KMS-11 (cell line): Measurements from ENCODE around the gene DOK4.

Experiments
- H2AFZ ChIP-seq: fragments of 200-600 bp; sonication (generic); 2 replicates; pipeline ENCODE4 v1.6.1; 2016; ENCODE audit warnings: antibody characterized with exemption, mixed run types, low read depth
- H3K27ac ChIP-seq: fragments of 200-600 bp; sonication (generic); 2 replicates; pipeline ENCODE4 v1.6.1; 2016; ENCODE audit warnings: mild to moderate bottlenecking, mixed run types
- H3K27me3 ChIP-seq: fragments of 200-600 bp; sonication (generic); 2 replicates; pipeline ENCODE4 v1.6.1; 2017; ENCODE audit warnings: mild to moderate bottlenecking, low read depth, mixed run types, moderate library complexity; ENCODE audit not compliant: insufficient read depth
- H3K36me3 ChIP-seq: fragments of 200-600 bp; sonication (generic); 2 replicates; pipeline ENCODE4 v1.6.1; 2017; ENCODE audit warnings: mild to moderate bottlenecking, mixed run types; ENCODE audit not compliant: insufficient read depth
- H3K4me1 ChIP-seq: fragments of 200-600 bp; sonication (generic); 2 replicates; pipeline ENCODE4 v1.6.1; 2016; ENCODE audit warnings: mild to moderate bottlenecking, low read depth, mixed run types; ENCODE audit not compliant: poor library complexity, severe bottlenecking
- H3K4me2 ChIP-seq: fragments of 200-600 bp; sonication (generic); 2 replicates; pipeline ENCODE4 v1.7.0; 2016; ENCODE audit warnings: mild to moderate bottlenecking, mixed run types
- H3K4me3 ChIP-seq: fragments of 200-600 bp; sonication (generic); IDR thresholded peaks from 2 replicates; pipeline ENCODE4 v1.6.1; 2017; ENCODE audit warnings: low read depth, low read length, mixed read lengths; ENCODE audit not compliant: insufficient read depth
- H3K79me2 ChIP-seq: fragments of 200-600 bp; sonication (generic); 2 replicates; pipeline ENCODE4 v1.6.1; 2016; ENCODE audit warnings: low read depth, mixed run types; ENCODE audit not compliant: insufficient read depth
- H3K9ac ChIP-seq: fragments of 200-600 bp; sonication (generic); 2 replicates; pipeline ENCODE4 v1.6.1; 2016; ENCODE audit warnings: mild to moderate bottlenecking, mixed run types
- H4K20me1 ChIP-seq: fragments of 200-600 bp; sonication (generic); 2 replicates; pipeline ENCODE4 v1.6.1; 2016; ENCODE audit warnings: mild to moderate bottlenecking, mixed run types; ENCODE audit not compliant: insufficient read depth
- CTCF ChIP-seq: fragments of 200-600 bp; sonication (generic); conservative IDR thresholded peaks from 2 replicates; pipeline ENCODE4 v1.6.1; 2017; ENCODE audit warnings: low read depth, mild to moderate bottlenecking, antibody characterized with exemption, low read length, moderate library complexity, mixed read lengths

Gene DOK4

GRCh38 chr16:57485916-57486857, at the start of gene DOK4:
DOK4 (minus strand) TSS chr16:57486493; CDS start chr16:57479507, 6,986 bp downstream.
- H3K4me1 ChIP-seq: peaks cover 42% of the 10 kb centered on the region
- no peak within 1 kb of the TSS for H3K4me3 ChIP-seq
- H4K20me1 ChIP-seq: no peaks in the 10 kb centered on the region
- H2AFZ ChIP-seq: peak within 1 kb of the TSS; percentile 81
- H3K9ac ChIP-seq: peak within 1 kb of the TSS; percentile 43; the same call in 1 of the 2 replicates
- H3K4me2 ChIP-seq: peak within 1 kb of the TSS; percentile 94
- H3K27me3 ChIP-seq: no peaks in the 10 kb centered on the region
- TF ChIP-seq CTCF: no peak
- no peaks in the 10 kb centered on the region for H3K79me2 ChIP-seq
- H3K36me3 ChIP-seq: no peaks in the 10 kb centered on the region
- peak within 1 kb of the TSS; percentile 50 for H3K27ac ChIP-seq

- Histone ChIP-seq H2AFZ (peak overlapping the region; percentile 69; the same call in 1 of the 2 replicates), H4K20me1 (no peaks in the 10 kb centered on the region), H3K9ac (peak overlapping the region; percentile 91), H3K4me3 (no peak overlapping the region), H3K27ac (peak overlapping the region; percentile 86), H3K79me2 (0 out of 2 replicates have a peak, but pooled peaks cover 4% of the 10 kb centered on the region), H3K27me3 (no peaks in the 10 kb centered on the region), H3K4me2 (peak overlapping the region; percentile 71), H3K36me3 (no peaks in the 10 kb centered on the region), H3K4me1 (peaks cover 60% of the 10 kb centered on the region)
- no peak for TF ChIP-seq CTCF
Observed at GRCh38 chr16:57535680-57536305, 49.5 kb upstream of the DOK4 start.

GRCh38 chr16:57534881-57535658, 48.8 kb upstream of the DOK4 start:
- Histone ChIP-seq H3K9ac (peak overlapping the region; percentile 73; the same call in 1 of the 2 replicates), H3K4me1 (peaks cover 53% of the 10 kb centered on the region), H3K79me2 (0 out of 2 replicates have a peak, but pooled peaks cover 4% of the 10 kb centered on the region), H4K20me1 (no peaks in the 10 kb centered on the region), H3K4me3 (no peak overlapping the region), H3K4me2 (peak overlapping the region; percentile 71), H2AFZ (no peak overlapping the region), H3K27me3 (no peaks in the 10 kb centered on the region), H3K36me3 (no peaks in the 10 kb centered on the region), H3K27ac (peak overlapping the region; percentile 55; the same call in 1 of the 2 replicates)
- TF ChIP-seq CTCF: no peak

- H3K4me3 ChIP-seq: no peak overlapping the region
- H3K27ac ChIP-seq: peak overlapping the region; percentile 9; the same call in 1 of the 2 replicates
- no peak overlapping the region for H2AFZ ChIP-seq
- no peak overlapping the region for H3K9ac ChIP-seq
- TF ChIP-seq CTCF: no peak
- H3K4me1 ChIP-seq: peaks cover 46% of the 10 kb centered on the region
- 0 out of 2 replicates have a peak, but pooled peaks cover 4% of the 10 kb centered on the region for H3K79me2 ChIP-seq
- H3K4me2 ChIP-seq: peak overlapping the region; percentile 71; the same call in 1 of the 2 replicates
- no peaks in the 10 kb centered on the region for H3K36me3 ChIP-seq
- no peaks in the 10 kb centered on the region for H4K20me1 ChIP-seq
- no peaks in the 10 kb centered on the region for H3K27me3 ChIP-seq
Observed at GRCh38 chr16:57534337-57534880, 48.1 kb upstream of the DOK4 start.
